ENCODE measurements around the gene TCF4. TPM values are rescaled to one million over a fixed set of nuclear protein-coding genes. Genes with fewer than 3 reads are reported as not detected.

The TCF4 gene
- total and polyA plus RNA-seq, 2 experiments from 2014 or later: 77.7 to 89.2 TPM

- no peak for TF ChIP-seq ZNF462 (CRISPR knock-in tag; IDR thresholded peaks at IDR 0.05)
- no peak for TF ChIP-seq REST (IDR thresholded peaks at IDR 0.05; ENCODE audit: unreplicated experiment)
- no peak for TF ChIP-seq STAT1 (IDR thresholded peaks at IDR 0.05; ENCODE audit: unreplicated experiment)
- TF ChIP-seq POLR2AphosphoS5 (IDR thresholded peaks at IDR 0.05; ENCODE audit: low read depth): no peak
- TF ChIP-seq CREB1 (CRISPR knock-in tag; IDR thresholded peaks at IDR 0.05; ENCODE audit: low read depth): no peak
- no peak for TF ChIP-seq ZNF331 (CRISPR knock-in tag; IDR thresholded peaks at IDR 0.05; ENCODE audit: low read depth)
- no peak for TF ChIP-seq ETS1 (IDR thresholded peaks at IDR 0.05)
- TF ChIP-seq EZH2 (IDR thresholded peaks at IDR 0.05; ENCODE audit: low read depth, unreplicated experiment): no peak
- no peak for TF ChIP-seq NANOG (IDR thresholded peaks at IDR 0.05; ENCODE audit: borderline replicate concordance)
- no peak for TF ChIP-seq CTCF (conservative IDR thresholded peaks at IDR 0.05; ENCODE audit: low read depth in 2 of 2)
- no peak for TF ChIP-seq EZH2phosphoT487 (IDR thresholded peaks at IDR 0.05; ENCODE audit: unreplicated experiment)
- TF ChIP-seq JUNB (IDR thresholded peaks at IDR 0.05; ENCODE audit: unreplicated experiment): no peak
Observed at GRCh38 chr18:55414475-55414874, 173.5 kb downstream of the TCF4 start (continued).

All from GM23338 (cell line).